HG02852 (cell line): ENCODE measurements around the gene POLD4.

ENCODE experiments used
- ATAC-seq: cut with Tn5 transposase; IDR thresholded peaks from one replicate; pipeline ENCODE4 v1.9.1; 2021; ENCODE audit warnings: mild to moderate bottlenecking, moderate library complexity; ENCODE audit not compliant: unreplicated experiment

The POLD4 gene

DNA sequence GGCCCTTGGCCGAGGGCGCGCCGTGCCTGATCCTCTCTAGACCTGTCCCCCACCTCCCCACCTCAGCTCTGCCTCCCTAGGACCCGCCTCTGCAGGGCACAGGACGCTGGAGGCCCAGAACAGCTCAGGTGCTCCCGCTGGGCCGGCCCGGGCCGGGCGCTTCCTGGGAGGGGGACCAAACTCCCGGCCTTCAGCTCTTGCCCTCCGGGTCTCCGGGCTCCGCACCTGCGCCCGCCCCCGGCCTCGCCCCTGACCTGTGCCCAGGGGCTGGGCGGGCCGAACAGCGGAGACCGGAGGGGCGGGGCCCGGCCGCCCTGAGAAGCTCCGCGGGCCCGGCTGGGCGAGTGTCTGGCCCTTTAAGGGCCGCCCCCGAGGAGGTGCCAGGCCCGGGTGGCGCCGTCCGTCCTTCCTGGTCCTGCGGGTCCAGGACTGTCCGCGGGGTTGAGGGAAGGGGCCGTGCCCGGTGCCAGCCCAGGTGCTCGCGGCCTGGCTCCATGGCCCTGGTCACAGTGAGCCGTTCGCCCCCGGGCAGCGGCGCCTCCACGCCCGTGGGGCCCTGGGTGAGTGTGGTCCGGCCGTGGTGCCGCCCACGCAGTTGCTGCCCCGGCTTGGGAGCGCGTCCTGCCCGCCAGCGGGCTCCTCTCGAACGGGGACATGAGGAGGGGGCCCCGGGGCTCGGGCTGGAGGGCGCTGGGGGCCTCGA, 50.1 kb downstream of the POLD4 start, which contains the start of gene SSH3:
TSS of gene SSH3 (plus strand) at position 399 of the 703 bp plus-strand sequence. CDS start at position 495, 96 bp downstream.
- ATAC-seq, result no peak

DNA sequence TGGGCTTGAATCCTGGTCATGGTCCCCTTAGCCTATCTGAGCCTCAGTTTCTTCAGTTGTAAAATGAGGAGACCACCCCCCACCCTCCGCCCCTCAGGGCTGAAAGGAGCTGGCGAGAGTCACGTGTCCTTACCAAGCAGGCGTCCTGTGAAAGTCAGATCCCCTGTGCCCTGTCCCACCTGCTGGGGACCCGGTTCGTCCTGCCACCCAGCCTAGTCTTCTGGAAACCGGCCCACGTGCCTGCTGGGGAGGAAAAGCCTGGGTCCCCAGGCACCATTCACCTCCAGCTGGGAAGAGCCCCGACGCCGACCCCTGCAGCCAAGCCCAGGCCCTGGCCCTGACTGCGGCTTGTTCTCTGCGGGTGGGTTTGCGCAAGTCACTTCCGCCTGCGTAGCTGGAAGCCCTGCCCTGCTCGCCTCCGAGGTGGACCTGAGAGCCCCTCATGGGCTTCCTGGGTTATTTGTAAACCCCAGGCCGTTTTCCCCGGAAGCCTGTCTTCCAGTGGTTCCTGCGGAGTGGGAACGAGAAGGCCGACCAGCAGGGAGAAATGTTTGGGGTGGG, 50.7 kb downstream of the POLD4 start:
- no peak for ATAC-seq

DNA sequence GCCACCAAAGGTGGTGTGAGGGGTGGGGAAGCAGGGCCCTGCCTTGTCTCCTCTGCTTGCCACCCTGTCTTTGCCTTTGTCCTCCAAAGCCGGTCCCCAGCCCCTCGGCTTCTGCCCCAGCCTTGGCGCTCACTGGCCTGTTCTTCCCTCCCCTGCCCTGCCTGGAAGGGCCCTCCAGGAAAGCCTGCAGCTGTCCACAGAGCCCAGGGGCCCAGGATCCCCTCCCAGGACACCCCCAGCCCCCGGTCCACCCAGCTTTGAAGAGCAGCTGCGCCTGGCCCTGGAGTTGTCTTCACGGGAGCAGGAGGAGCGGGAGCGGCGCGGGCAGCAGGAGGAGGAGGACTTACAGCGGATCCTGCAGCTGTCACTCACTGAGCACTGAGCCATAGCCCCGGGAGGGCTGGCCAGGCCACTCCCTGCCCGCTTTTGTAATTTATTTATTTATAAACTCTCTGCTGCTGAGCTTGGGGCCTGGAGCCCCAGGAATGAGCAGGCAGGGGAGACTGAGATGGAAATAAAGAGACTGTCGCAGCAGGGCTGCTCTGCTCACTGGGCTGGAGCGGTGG, 51.3 kb downstream of the POLD4 start:
- ATAC-seq, result no peak

DNA sequence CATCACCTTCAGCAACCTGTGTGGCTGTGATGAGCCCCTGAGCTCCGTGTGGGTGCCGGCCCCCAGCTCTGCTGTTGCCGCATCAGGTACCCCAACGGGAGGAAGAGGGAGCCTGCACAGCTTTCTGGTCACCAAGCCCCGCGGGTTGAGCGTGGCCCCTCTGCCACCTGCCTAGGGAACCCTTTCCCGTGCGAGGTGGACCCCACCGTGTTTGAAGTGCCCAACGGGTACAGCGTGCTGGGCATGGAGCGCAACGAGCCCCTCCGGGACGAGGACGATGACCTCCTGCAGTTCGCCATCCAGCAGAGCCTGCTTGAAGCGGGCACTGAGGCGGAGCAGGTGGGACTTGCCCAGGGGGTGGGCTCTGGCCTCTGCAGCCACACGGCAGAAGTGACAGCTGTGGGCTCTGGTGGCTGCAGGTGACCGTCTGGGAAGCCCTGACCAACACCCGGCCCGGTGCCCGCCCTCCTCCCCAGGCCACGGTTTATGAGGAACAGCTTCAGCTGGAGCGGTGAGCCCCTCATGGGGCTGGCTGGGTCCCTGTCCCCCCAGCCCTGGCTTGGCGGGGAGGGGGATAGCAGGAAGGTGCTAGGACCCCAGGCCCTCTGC, 51.9 kb downstream of the POLD4 start:
- ATAC-seq, result no peak
